GM13976 (cell line): ENCODE results near the gene OXGR1.
"Not testable (repeated sequence)": the region's sequence is repeated elsewhere in the genome, so short reads cannot be mapped to it uniquely, and the experiment has no call there.

Source experiments
- DNase-seq: peaks from one replicate; pipeline ENCODE4 v3.0.0; 2012; ENCODE audit warnings: low spot score
- CTCF ChIP-seq: IDR thresholded peaks from 2 replicates; pipeline ENCODE4 v1.5.1; 2012; ENCODE audit warnings: borderline replicate concordance, mild to moderate bottlenecking; ENCODE audit not compliant: insufficient read depth; ENCODE audit errors: extremely low read depth, missing control alignments, control extremely low read depth
- in situ Hi-C: fragments of 300-500 bp; cut with MboI; formaldehyde crosslinking; loops from one replicate; pipeline ENCODE4 v1.12.0; 2022; ENCODE audit warnings: low sequenced_read_pairs, mixed read lengths, inconsistent platforms; ENCODE audit not compliant: unreplicated experiment

OXGR1 gene

GRCh38 chr13:97026531-97027161 lies 32.4 kb upstream of the OXGR1 start:
- no peak for TF ChIP-seq CTCF
- in situ Hi-C loops = no loop called here
- no peak for DNase-seq

GRCh38 chr13:97023812-97024211 lies 29.5 kb upstream of the OXGR1 start:
- in situ Hi-C loops, DNase-seq: not testable (repeated sequence)

- no peak for TF ChIP-seq CTCF
- no peak for DNase-seq
- in situ Hi-C loops = no loop called here
Measured at GRCh38 chr13:97023117-97023516, 28.8 kb upstream of the OXGR1 start.

- in situ Hi-C loops = no loop called here
- TF ChIP-seq CTCF = no peak
- DNase-seq = no peak
Measured at GRCh38 chr13:97021241-97021640, 27.0 kb upstream of the OXGR1 start.

- in situ Hi-C loops = no loop called here
- TF ChIP-seq CTCF = no peak
- no peak for DNase-seq
Measured at GRCh38 chr13:97020689-97021240, 26.5 kb upstream of the OXGR1 start.

GRCh38 chr13:97020194-97020593 lies 25.9 kb upstream of the OXGR1 start:
- no peak for DNase-seq
- in situ Hi-C loops = no loop called here
- TF ChIP-seq CTCF = no peak

- no peak for TF ChIP-seq CTCF
- no peak for DNase-seq
- in situ Hi-C loops = no loop called here
Measured at GRCh38 chr13:97019236-97019635, 25.0 kb upstream of the OXGR1 start.
